GM13976 (cell line): Measurements from ENCODE around the gene WASL.

Experiments used
- DNase-seq: peaks from one replicate; pipeline ENCODE4 v3.0.0; 2012; ENCODE audit warnings: low spot score
- in situ Hi-C: fragments of 300-500 bp; cut with MboI; formaldehyde crosslinking; loops from one replicate; pipeline ENCODE4 v1.12.0; 2022; ENCODE audit warnings: low sequenced_read_pairs, mixed read lengths, inconsistent platforms; ENCODE audit not compliant: unreplicated experiment
- TF ChIP-seq, protein P1 (sequence below): IDR thresholded peaks from 2 replicates; pipeline ENCODE4 v1.5.1; 2012; ENCODE audit warnings: borderline replicate concordance, mild to moderate bottlenecking; ENCODE audit not compliant: insufficient read depth; ENCODE audit errors: extremely low read depth, missing control alignments, control extremely low read depth

Gene WASL

DNA sequence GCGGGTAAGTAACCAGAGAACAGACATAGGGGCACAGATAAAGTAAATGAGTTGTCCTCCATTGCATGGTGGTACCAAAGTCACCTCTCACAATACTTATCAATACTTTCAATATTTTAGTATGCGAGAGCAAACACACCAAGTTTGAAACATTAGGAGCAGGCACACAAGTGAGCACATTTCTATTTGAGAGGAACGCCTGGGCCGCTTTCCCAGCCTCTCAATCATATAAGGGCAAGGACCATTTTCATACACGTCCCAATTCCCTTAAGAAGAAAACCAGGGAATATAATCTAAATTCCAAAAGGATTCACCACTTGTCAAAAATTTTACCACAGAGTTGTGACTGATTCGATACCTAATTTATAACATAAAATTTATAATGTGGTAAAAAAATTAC is 85.6 kb downstream of the WASL start:
- in situ Hi-C loops = no loop called here
- no peak for DNase-seq
- TF ChIP-seq, protein P1, sequence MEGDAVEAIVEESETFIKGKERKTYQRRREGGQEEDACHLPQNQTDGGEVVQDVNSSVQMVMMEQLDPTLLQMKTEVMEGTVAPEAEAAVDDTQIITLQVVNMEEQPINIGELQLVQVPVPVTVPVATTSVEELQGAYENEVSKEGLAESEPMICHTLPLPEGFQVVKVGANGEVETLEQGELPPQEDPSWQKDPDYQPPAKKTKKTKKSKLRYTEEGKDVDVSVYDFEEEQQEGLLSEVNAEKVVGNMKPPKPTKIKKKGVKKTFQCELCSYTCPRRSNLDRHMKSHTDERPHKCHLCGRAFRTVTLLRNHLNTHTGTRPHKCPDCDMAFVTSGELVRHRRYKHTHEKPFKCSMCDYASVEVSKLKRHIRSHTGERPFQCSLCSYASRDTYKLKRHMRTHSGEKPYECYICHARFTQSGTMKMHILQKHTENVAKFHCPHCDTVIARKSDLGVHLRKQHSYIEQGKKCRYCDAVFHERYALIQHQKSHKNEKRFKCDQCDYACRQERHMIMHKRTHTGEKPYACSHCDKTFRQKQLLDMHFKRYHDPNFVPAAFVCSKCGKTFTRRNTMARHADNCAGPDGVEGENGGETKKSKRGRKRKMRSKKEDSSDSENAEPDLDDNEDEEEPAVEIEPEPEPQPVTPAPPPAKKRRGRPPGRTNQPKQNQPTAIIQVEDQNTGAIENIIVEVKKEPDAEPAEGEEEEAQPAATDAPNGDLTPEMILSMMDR = no peak

DNA sequence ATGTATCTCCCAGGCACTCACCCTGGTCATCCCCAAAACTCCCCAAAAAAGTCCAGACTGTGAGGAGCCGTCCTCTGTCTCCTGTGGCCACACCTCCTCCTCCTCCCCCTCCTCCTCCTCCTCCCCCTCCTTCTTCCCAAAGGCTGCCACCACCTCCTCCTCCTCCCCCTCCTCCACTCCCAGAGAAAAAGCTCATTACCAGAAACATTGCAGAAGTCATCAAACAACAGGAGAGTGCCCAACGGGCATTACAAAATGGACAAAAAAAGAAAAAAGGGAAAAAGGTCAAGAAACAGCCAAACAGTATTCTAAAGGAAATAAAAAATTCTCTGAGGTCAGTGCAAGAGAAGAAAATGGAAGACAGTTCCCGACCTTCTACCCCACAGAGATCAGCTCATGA is 86.0 kb downstream of the WASL start:
- in situ Hi-C loops = no loop called here
- no peak for DNase-seq
- TF ChIP-seq, protein P1 = no peak

DNA sequence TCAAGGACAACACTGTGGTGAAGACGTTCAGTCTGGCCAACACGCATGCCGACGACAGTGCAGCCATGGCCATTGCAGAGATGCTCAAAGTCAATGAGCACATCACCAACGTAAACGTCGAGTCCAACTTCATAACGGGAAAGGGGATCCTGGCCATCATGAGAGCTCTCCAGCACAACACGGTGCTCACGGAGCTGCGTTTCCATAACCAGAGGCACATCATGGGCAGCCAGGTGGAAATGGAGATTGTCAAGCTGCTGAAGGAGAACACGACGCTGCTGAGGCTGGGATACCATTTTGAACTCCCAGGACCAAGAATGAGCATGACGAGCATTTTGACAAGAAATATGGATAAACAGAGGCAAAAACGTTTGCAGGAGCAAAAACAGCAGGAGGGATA is 86.5 kb downstream of the WASL start:
- TF ChIP-seq, protein P1 = no peak
- in situ Hi-C loops = no loop called here
- no peak for DNase-seq

GRCh38 chr7:123661765-123662164 is 87.0 kb downstream of the WASL start:
- in situ Hi-C loops = no loop called here
- TF ChIP-seq, protein P1 = no peak
- DNase-seq = no peak

- in situ Hi-C loops = no loop called here
- TF ChIP-seq, protein P1 = no peak
- no peak for DNase-seq
Measured at GRCh38 chr7:123660514-123661354, 88.1 kb downstream of the WASL start.

DNA sequence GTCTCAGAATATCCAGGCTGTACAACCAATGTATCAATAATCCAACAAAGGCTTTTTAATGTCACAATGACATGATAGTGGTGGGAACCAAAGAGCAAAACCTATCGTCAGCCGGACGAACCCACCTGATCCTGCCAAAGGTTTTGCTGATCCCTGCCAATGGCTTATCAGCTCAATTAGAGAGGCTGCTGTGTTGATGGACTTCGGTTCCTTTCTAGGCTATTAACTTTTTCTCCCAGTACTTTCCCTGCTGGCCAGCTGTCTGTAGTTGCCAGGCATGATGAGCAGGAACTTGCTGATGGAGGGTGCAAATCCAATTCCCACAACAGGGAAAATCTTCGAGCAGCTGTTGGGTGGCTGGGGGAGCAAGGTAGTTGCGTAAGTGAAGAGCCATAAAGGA is 90.8 kb downstream of the WASL start:
- TF ChIP-seq, protein P1 = no peak
- no peak for DNase-seq
- in situ Hi-C loops = no loop called here
